Kidney (tissue), 14 donors: Measurements from ENCODE around the gene DDX51. TPM values are rescaled to one million over a fixed set of nuclear protein-coding genes. Genes with fewer than 3 reads are reported as not detected.

ENCODE experiments used
- DNase-seq, 5 donors: peaks; one replicate each; pipeline ENCODE4 v3.0.0-alpha.2; 2013 to 2020
- FAIRE-seq: peaks from 2 replicates; lab custom pipeline; 2012; peaks lifted over from hg19 to GRCh38; lab: Jason Lieb, UNC
- H3K27ac ChIP-seq, 2 donors: one replicate each; pipeline ENCODE4 v1.7.0; 2013; ENCODE audit warnings: low read depth in 2 of 2, low read length in 2 of 2, inconsistent platforms in 1 of 2
- H3K27me3 ChIP-seq: one replicate; pipeline ENCODE4 v1.7.1; 2013; ENCODE audit warnings: low read length, inconsistent platforms; ENCODE audit not compliant: control insufficient read depth, insufficient read depth
- H3K36me3 ChIP-seq, 3 donors: one replicate each; pipeline versions ENCODE4 v1.7.0 to v1.7.1; 2013; ENCODE audit warnings: low read length in 3 of 3, control low read depth in 1 of 3, inconsistent platforms in 1 of 3; ENCODE audit not compliant: insufficient read depth in 3 of 3, control insufficient read depth in 2 of 3
- H3K4me1 ChIP-seq, 3 donors: one replicate each; pipeline versions ENCODE4 v1.7.0 to v1.7.1; 2013; ENCODE audit warnings: low read length in 3 of 3, inconsistent platforms in 1 of 3, low read depth in 1 of 3; ENCODE audit not compliant: control insufficient read depth in 2 of 3, insufficient read depth in 2 of 3
- H3K4me3 ChIP-seq, 3 donors: one replicate each; pipeline versions ENCODE4 v1.7.0 to v1.8.1; 2013; ENCODE audit warnings: low read length in 3 of 3, control low read depth in 1 of 3, inconsistent platforms in 1 of 3
- H3K9ac ChIP-seq, 3 donors: one replicate each; pipeline versions ENCODE4 v1.7.0 to v1.7.1; 2013; ENCODE audit warnings: low read length in 3 of 3, control low read depth in 1 of 3, inconsistent platforms in 1 of 3
- H3K9me3 ChIP-seq, 3 donors: one replicate each; pipeline versions ENCODE4 v1.7.0 to v1.7.1; 2013; ENCODE audit warnings: low read length in 3 of 3, control low read depth in 1 of 3, inconsistent platforms in 1 of 3; ENCODE audit not compliant: control insufficient read depth in 2 of 3, insufficient read depth in 1 of 3
- intact Hi-C: fragments of 100-400 bp; cut with DNase I; formaldehyde crosslinking; loops from one replicate; pipeline ENCODE4 v1.11.1; 2022
- polyA plus RNA-seq: library from polyadenylated mRNA; stranded (reverse); fragments of 350-450 nt; fragmentation: Illumina TruSeq; extraction: RNeasy Lipid Tissue Mini Kit (QIAGEN cat#74804); gene quantifications from one replicate; pipeline ENCODE4 v1.2.3, GENCODE V29; 2014; ENCODE audit warnings: low read depth, low replicate concordance; ENCODE audit not compliant: insufficient read depth
- total RNA-seq: library from RNA; stranded (reverse); fragmentation: NEBNext Ultra II Directional; extraction: Animal tissue kit (Norgen Biotek cat#: 25700); gene quantifications from one replicate; pipeline ENCODE4 v1.2.1, GENCODE V29; 2021
- TF ChIP-seq, protein P1 (sequence below): IDR thresholded peaks from 3 replicates; pipeline ENCODE4 v1.5.1; 2012; ENCODE audit warnings: mild to moderate bottlenecking, moderate library complexity, borderline replicate concordance; ENCODE audit not compliant: insufficient read depth; ENCODE audit errors: extremely low read depth
- donor health status: control.
- donor health status: control.
- donor health status: control.
- donor health status: control.
- donor health status: control.
- donor health status: DM: yes; HTN: yes; CAD: no.
- donor health status: Normal renal cell carcinoma (clear cell type).

DDX51 gene
- total and polyA plus RNA-seq, 2 donors from 2014 or later: 10.3 to 19.6 TPM

DNA sequence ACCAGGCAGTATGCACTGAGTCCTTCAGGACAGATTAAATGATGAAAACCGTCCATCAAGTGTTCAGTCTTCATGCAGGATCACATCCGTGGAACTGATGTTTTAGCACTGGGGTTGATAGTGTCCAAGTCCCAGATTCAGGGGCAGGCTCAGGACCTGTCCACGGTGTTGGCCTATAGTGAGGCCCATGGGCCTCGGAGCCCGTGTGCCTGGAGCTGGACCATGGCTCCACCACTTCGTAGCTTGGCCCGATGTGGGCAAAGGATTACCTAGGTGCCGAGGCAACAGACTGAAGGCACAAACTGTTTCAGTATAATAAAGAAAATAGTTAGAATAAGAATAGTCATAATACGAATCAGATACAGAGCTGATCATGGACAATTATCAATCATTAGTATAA, 41.8 kb downstream of the DDX51 start:
- no peak overlapping the region for H3K4me3 ChIP-seq
- no peaks in the 10 kb centered on the region for H3K27me3 ChIP-seq
- no peak for DNase-seq
- H3K9me3 ChIP-seq: no peaks in the 10 kb centered on the region
- no peak overlapping the region for H3K27ac ChIP-seq
- H3K9ac ChIP-seq: no peak overlapping the region
- peaks cover 0 to 5% (median 2%) of the 10 kb centered on the region in 3 donors for H3K36me3 ChIP-seq
- no peaks in the 10 kb centered on the region for H3K4me1 ChIP-seq
- no peak for FAIRE-seq
- TF ChIP-seq, protein P1, sequence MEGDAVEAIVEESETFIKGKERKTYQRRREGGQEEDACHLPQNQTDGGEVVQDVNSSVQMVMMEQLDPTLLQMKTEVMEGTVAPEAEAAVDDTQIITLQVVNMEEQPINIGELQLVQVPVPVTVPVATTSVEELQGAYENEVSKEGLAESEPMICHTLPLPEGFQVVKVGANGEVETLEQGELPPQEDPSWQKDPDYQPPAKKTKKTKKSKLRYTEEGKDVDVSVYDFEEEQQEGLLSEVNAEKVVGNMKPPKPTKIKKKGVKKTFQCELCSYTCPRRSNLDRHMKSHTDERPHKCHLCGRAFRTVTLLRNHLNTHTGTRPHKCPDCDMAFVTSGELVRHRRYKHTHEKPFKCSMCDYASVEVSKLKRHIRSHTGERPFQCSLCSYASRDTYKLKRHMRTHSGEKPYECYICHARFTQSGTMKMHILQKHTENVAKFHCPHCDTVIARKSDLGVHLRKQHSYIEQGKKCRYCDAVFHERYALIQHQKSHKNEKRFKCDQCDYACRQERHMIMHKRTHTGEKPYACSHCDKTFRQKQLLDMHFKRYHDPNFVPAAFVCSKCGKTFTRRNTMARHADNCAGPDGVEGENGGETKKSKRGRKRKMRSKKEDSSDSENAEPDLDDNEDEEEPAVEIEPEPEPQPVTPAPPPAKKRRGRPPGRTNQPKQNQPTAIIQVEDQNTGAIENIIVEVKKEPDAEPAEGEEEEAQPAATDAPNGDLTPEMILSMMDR: no peak
- intact Hi-C loops: no loop called here

DNA sequence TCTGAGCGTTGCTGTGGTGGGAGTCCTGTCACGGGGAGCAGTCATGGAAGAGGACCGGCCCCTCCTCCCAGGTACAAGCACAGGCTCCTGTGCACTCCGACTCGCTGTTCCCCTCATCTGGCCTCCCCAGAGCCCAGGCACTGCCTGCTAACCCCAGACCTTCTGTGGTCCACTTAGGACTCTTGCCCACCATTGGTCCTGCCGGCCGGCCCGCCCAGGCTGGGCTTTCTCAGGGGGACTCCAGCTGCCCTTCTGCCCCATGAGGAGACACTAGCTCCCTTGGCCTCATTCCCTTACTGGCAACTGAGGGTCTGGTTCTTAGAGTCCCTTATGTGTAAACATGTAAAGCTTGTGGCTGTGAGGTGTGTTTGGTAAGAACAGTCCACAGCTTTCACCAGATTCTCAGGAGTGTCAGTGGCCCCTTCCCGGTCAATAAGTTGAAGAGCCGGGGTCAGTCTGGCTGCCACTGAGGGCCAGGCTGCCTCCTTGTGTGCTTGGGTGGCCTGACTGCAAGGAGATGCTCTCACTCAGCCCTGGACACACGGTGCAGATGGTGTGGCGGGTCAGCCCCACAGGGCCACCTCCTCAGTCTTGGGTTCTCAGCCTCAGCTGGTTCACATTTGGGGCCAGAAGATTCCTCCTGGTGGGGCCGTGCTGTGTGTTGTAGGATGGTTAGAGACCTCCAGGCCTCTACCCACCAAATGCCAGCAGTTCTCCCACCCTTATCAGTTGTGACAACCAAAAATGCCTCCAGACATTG, 43.6 kb downstream of the DDX51 start:
- intact Hi-C loops: no loop called here
- DNase-seq (no peak), FAIRE-seq (no peak)
- Histone ChIP-seq H3K27me3 (no peaks in the 10 kb centered on the region), H3K4me1 (no peaks in the 10 kb centered on the region), H3K36me3 (peaks cover 0 to 5% (median 2%) of the 10 kb centered on the region in 3 donors), H3K9me3 (no peaks in the 10 kb centered on the region), H3K4me3 (no peak overlapping the region), H3K9ac (no peak overlapping the region), H3K27ac (no peak overlapping the region)
- TF ChIP-seq, protein P1: no peak

DNA sequence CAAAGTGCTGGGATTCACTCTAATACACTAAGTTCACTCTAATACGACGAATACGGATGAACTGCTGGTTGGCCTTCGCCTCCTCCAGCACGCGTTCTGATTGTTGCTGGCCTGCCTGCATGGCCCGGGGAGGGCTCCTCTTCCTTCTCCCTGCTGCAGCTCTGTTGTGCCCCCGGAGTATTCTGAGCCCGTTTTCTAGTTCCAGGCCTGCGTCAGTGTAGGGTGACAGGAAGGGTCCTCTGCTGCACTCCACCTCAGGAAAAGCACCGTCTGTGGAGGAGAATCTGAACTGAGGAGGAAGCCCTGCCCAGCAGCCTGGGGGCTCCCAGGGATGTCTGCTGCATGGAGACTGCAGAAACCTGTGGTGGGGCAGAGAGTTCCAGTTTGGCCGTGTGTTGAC, 44.4 kb downstream of the DDX51 start:
- TF ChIP-seq, protein P1: no peak
- Histone ChIP-seq H3K4me3 (no peak overlapping the region), H3K27me3 (no peaks in the 10 kb centered on the region), H3K9me3 (no peaks in the 10 kb centered on the region), H3K36me3 (no peaks in the 10 kb centered on the region), H3K9ac (no peak overlapping the region), H3K4me1 (no peaks in the 10 kb centered on the region), H3K27ac (no peak overlapping the region)
- no peak for DNase-seq
- FAIRE-seq: no peak
- intact Hi-C loops: no loop called here
